ENCODE measurements around the gene TNS1. TPM values are rescaled to one million over a fixed set of nuclear protein-coding genes. Genes with fewer than 3 reads are reported as not detected.

Gene TNS1
- total RNA-seq, 1 donor from 2014 or later: 7.9 TPM

GRCh38 chr2:217858519-217859491 lies 144.0 kb downstream of the TNS1 start:
- no peaks in the 10 kb centered on the region for H3K27me3 Mint-ChIP-seq
- no peak for TF ChIP-seq CTCF (IDR thresholded peaks at IDR 0.05; ENCODE audit: unreplicated experiment)
- H3K9me3 Mint-ChIP-seq (ENCODE audit: low read depth): no peaks in the 10 kb centered on the region
- no peaks in the 10 kb centered on the region for H3K36me3 Mint-ChIP-seq (ENCODE audit: insufficient read depth)
- H3K4me3 Mint-ChIP-seq (ENCODE audit: low read depth): no peak overlapping the region
- H3K27ac Mint-ChIP-seq: peak overlapping the region; percentile 90
- DNase-seq (ENCODE audit: low spot score, unreplicated experiment): peak; percentile 22
- H3K4me1 Mint-ChIP-seq (ENCODE audit: low read depth): peaks cover 6% of the 10 kb centered on the region

GRCh38 chr2:217857624-217858506 lies 144.9 kb downstream of the TNS1 start:
- no peak for TF ChIP-seq CTCF (IDR thresholded peaks at IDR 0.05; ENCODE audit: unreplicated experiment)
- Mint-ChIP-seq H3K27ac (no peak overlapping the region), H3K4me3 (ENCODE audit: low read depth) (no peak overlapping the region), H3K36me3 (ENCODE audit: insufficient read depth) (no peaks in the 10 kb centered on the region), H3K9me3 (ENCODE audit: low read depth) (no peaks in the 10 kb centered on the region), H3K4me1 (ENCODE audit: low read depth) (peaks cover 6% of the 10 kb centered on the region), H3K27me3 (peaks cover 2% of the 10 kb centered on the region)
- no peak for DNase-seq (ENCODE audit: low spot score, unreplicated experiment)

- Mint-ChIP-seq H3K4me3 (ENCODE audit: low read depth) (no peak overlapping the region), H3K36me3 (ENCODE audit: insufficient read depth) (no peaks in the 10 kb centered on the region), H3K9me3 (ENCODE audit: low read depth) (no peaks in the 10 kb centered on the region), H3K27ac (no peak overlapping the region), H3K4me1 (ENCODE audit: low read depth) (peaks cover 6% of the 10 kb centered on the region), H3K27me3 (peaks cover 6% of the 10 kb centered on the region)
- DNase-seq (ENCODE audit: low spot score, unreplicated experiment): no peak
- TF ChIP-seq CTCF (IDR thresholded peaks at IDR 0.05; ENCODE audit: unreplicated experiment): no peak
These were observed 145.9 kb downstream of the TNS1 start for GRCh38 chr2:217856871-217857270.

GRCh38 chr2:217856159-217856558 lies 146.6 kb downstream of the TNS1 start:
- no peak for DNase-seq (ENCODE audit: low spot score, unreplicated experiment)
- no peak overlapping the region for H3K4me3 Mint-ChIP-seq (ENCODE audit: low read depth)
- peaks cover 6% of the 10 kb centered on the region for H3K4me1 Mint-ChIP-seq (ENCODE audit: low read depth)
- no peak overlapping the region for H3K27ac Mint-ChIP-seq
- peaks cover 6% of the 10 kb centered on the region for H3K27me3 Mint-ChIP-seq
- no peak for TF ChIP-seq CTCF (IDR thresholded peaks at IDR 0.05; ENCODE audit: unreplicated experiment)
- H3K36me3 Mint-ChIP-seq (ENCODE audit: insufficient read depth): no peaks in the 10 kb centered on the region
- no peaks in the 10 kb centered on the region for H3K9me3 Mint-ChIP-seq (ENCODE audit: low read depth)
